HEK293 (cell line): ENCODE measurements around the gene MICU2.

Experiments used
- CTCF ChIP-seq: fragments of 450-650 bp; formaldehyde crosslinking; IDR thresholded peaks from 2 replicates; pipeline ENCODE4 v1.5.1; 2016; ENCODE audit warnings: missing biosample characterization, missing genetic modification characterization
- ZBTB44 ChIP-seq: fragments of 450-650 bp; IDR thresholded peaks from 2 replicates; pipeline ENCODE4 v1.5.1; 2018; ENCODE audit warnings: missing biosample characterization, mild to moderate bottlenecking, missing genetic modification characterization
- ZIC2 ChIP-seq: fragments of 450-650 bp; formaldehyde crosslinking; IDR thresholded peaks from 2 replicates; pipeline ENCODE4 v1.5.1; 2016; ENCODE audit warnings: missing biosample characterization, missing genetic modification characterization
- ZNF121 ChIP-seq: fragments of 450-650 bp; formaldehyde crosslinking; IDR thresholded peaks from 2 replicates; pipeline ENCODE4 v1.5.1; 2016; ENCODE audit warnings: missing biosample characterization, missing genetic modification characterization
- ZNF292 ChIP-seq: fragments of 450-650 bp; formaldehyde crosslinking; IDR thresholded peaks from 2 replicates; pipeline ENCODE4 v1.5.1; 2016; ENCODE audit warnings: low read depth, missing biosample characterization, missing genetic modification characterization, borderline replicate concordance
- ZNF596 ChIP-seq: fragments of 450-650 bp; IDR thresholded peaks from 2 replicates; pipeline ENCODE4 v1.5.0; 2018; ENCODE audit warnings: missing biosample characterization, mild to moderate bottlenecking, missing genetic modification characterization, moderate library complexity
- ZNF610 ChIP-seq: fragments of 450-650 bp; formaldehyde crosslinking; IDR thresholded peaks from 2 replicates; pipeline ENCODE4 v1.5.1; 2016; ENCODE audit warnings: missing biosample characterization, missing genetic modification characterization, borderline replicate concordance

- TF ChIP-seq ZNF610 (tag by site-specific recombination) (no peak), ZNF121 (tag by site-specific recombination) (no peak), ZBTB44 (tag by site-specific recombination) (no peak), CTCF (no peak), ZNF596 (tag by site-specific recombination) (no peak), ZNF292 (no peak), ZIC2 (tag by site-specific recombination) (no peak)
Observed at GRCh38 chr13:21568854-21569253, 35.1 kb downstream of the MICU2 start.
